KMS-11 (cell line): ENCODE measurements around the gene KMT2E.
A peak's percentile ranks its signal among the peaks of the same experiment; 100 is the strongest.

Experiments
- H2AFZ ChIP-seq: fragments of 200-600 bp; sonication (generic); 2 replicates; pipeline ENCODE4 v1.6.1; 2016; ENCODE audit warnings: antibody characterized with exemption, mixed run types, low read depth
- H3K27ac ChIP-seq: fragments of 200-600 bp; sonication (generic); 2 replicates; pipeline ENCODE4 v1.6.1; 2016; ENCODE audit warnings: mild to moderate bottlenecking, mixed run types
- H3K27me3 ChIP-seq: fragments of 200-600 bp; sonication (generic); 2 replicates; pipeline ENCODE4 v1.6.1; 2017; ENCODE audit warnings: mild to moderate bottlenecking, low read depth, mixed run types, moderate library complexity; ENCODE audit not compliant: insufficient read depth
- H3K36me3 ChIP-seq: fragments of 200-600 bp; sonication (generic); 2 replicates; pipeline ENCODE4 v1.6.1; 2017; ENCODE audit warnings: mild to moderate bottlenecking, mixed run types; ENCODE audit not compliant: insufficient read depth
- H3K4me1 ChIP-seq: fragments of 200-600 bp; sonication (generic); 2 replicates; pipeline ENCODE4 v1.6.1; 2016; ENCODE audit warnings: mild to moderate bottlenecking, low read depth, mixed run types; ENCODE audit not compliant: poor library complexity, severe bottlenecking
- H3K4me2 ChIP-seq: fragments of 200-600 bp; sonication (generic); 2 replicates; pipeline ENCODE4 v1.7.0; 2016; ENCODE audit warnings: mild to moderate bottlenecking, mixed run types
- H3K4me3 ChIP-seq: fragments of 200-600 bp; sonication (generic); IDR thresholded peaks from 2 replicates; pipeline ENCODE4 v1.6.1; 2017; ENCODE audit warnings: low read depth, low read length, mixed read lengths; ENCODE audit not compliant: insufficient read depth
- H3K79me2 ChIP-seq: fragments of 200-600 bp; sonication (generic); 2 replicates; pipeline ENCODE4 v1.6.1; 2016; ENCODE audit warnings: low read depth, mixed run types; ENCODE audit not compliant: insufficient read depth
- H3K9ac ChIP-seq: fragments of 200-600 bp; sonication (generic); 2 replicates; pipeline ENCODE4 v1.6.1; 2016; ENCODE audit warnings: mild to moderate bottlenecking, mixed run types
- H4K20me1 ChIP-seq: fragments of 200-600 bp; sonication (generic); 2 replicates; pipeline ENCODE4 v1.6.1; 2016; ENCODE audit warnings: mild to moderate bottlenecking, mixed run types; ENCODE audit not compliant: insufficient read depth
- CTCF ChIP-seq: fragments of 200-600 bp; sonication (generic); conservative IDR thresholded peaks from 2 replicates; pipeline ENCODE4 v1.6.1; 2017; ENCODE audit warnings: low read depth, mild to moderate bottlenecking, antibody characterized with exemption, low read length, moderate library complexity, mixed read lengths

KMT2E gene

DNA sequence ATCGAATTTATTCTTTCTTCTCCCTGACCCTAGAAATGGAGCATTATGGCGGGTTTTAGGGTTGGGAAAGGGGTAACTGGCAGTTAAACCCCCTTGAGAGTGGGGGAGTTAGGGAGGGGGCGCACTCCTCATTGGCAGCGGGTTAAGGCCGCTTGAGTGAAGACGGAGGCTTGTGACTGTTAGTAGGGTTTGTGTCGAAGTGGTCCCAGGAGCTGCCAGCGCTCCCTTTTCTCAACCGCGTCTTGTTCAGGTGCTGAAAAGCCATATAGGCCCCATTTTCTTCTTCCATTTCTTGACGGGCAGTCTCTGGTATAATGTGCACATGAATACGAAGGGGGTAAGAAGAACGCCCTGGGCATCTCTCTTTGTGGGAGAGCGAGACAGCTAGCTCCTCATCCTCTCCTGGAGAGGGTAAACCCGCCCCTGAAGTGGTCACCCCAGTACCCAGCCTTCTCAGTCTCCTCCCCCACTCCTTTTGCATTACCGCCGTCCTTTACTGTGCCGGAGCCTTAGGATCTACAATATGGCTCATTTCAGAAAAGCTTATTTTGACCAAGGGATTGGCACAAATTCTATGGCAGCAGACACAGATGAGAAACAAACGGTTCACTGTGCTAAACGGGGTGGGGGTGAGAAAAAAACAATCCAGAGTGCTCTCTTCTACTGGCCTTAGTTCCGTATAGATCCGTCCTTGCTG, 836 bp downstream of the KMT2E start:
- peaks cover 85% of the 10 kb centered on the region for H3K79me2 ChIP-seq
- H3K4me3 ChIP-seq, result peak overlapping the region; percentile 44
- H2AFZ ChIP-seq, result no peak overlapping the region
- H3K4me1 ChIP-seq, result peaks cover 46% of the 10 kb centered on the region
- peak overlapping the region; percentile 83 for H3K4me2 ChIP-seq
- H3K9ac ChIP-seq, result peak overlapping the region; percentile 99
- peaks cover 27% of the 10 kb centered on the region for H4K20me1 ChIP-seq
- no peaks in the 10 kb centered on the region for H3K27me3 ChIP-seq
- no peaks in the 10 kb centered on the region for H3K36me3 ChIP-seq
- peak overlapping the region; percentile 98 for H3K27ac ChIP-seq
- 0 out of 2 replicates have a peak, but pooled peaks have one; percentile 2 for TF ChIP-seq CTCF

DNA sequence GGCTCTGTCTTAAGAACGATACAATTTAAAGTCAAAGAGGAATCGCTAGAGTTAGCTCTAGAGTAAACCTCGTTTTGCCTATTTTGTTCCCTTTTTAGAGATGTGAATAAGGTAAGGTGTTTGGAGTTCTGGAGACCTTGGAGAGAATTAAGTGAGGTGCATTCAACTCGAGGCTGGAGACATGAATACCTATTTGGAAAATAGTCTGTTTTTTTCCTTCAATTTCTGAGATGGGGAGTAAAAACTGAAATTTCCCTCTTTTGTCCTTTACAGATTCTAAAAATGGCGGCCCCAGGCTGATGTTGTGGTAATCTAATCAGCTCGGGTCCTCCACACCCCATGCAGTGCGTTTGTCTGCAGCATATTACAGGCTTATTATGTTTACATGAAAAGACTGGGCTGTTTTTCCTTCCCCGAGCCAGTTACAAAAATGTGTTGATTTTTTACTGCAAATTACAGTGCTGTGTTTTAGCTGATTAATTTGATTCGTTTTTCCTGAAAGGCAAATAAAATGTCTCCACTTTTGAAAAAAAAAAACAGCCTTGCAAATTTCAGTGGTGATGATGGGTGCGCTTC, 1.5 kb downstream of the KMT2E start:
- Histone ChIP-seq H3K36me3 (no peaks in the 10 kb centered on the region), H4K20me1 (peaks cover 31% of the 10 kb centered on the region), H2AFZ (no peak overlapping the region), H3K79me2 (peaks cover 85% of the 10 kb centered on the region), H3K4me2 (peak overlapping the region; percentile 83), H3K4me1 (peaks cover 46% of the 10 kb centered on the region), H3K9ac (peak overlapping the region; percentile 99), H3K27ac (peak overlapping the region; percentile 98), H3K27me3 (no peaks in the 10 kb centered on the region), H3K4me3 (no peak overlapping the region)
- TF ChIP-seq CTCF, result no peak

GRCh38 chr7:105016068-105016708, 2.2 kb downstream of the KMT2E start:
- H3K4me1 ChIP-seq, result peaks cover 46% of the 10 kb centered on the region
- H3K4me2 ChIP-seq, result peak overlapping the region; percentile 83
- peaks cover 38% of the 10 kb centered on the region for H4K20me1 ChIP-seq
- H3K9ac ChIP-seq, result peak overlapping the region; percentile 99
- H3K4me3 ChIP-seq, result no peak overlapping the region
- peaks cover 85% of the 10 kb centered on the region for H3K79me2 ChIP-seq
- H2AFZ ChIP-seq, result no peak overlapping the region
- peak overlapping the region; percentile 98 for H3K27ac ChIP-seq
- no peaks in the 10 kb centered on the region for H3K36me3 ChIP-seq
- no peaks in the 10 kb centered on the region for H3K27me3 ChIP-seq
- no peak for TF ChIP-seq CTCF

GRCh38 chr7:105016709-105017656, 3.0 kb downstream of the KMT2E start:
- Histone ChIP-seq H3K9ac (peak overlapping the region; percentile 99), H3K4me3 (no peak overlapping the region), H3K79me2 (peaks cover 85% of the 10 kb centered on the region), H4K20me1 (peaks cover 46% of the 10 kb centered on the region), H3K36me3 (no peaks in the 10 kb centered on the region), H3K4me1 (peaks cover 50% of the 10 kb centered on the region), H3K27ac (peak overlapping the region; percentile 98), H3K27me3 (no peaks in the 10 kb centered on the region), H2AFZ (no peak overlapping the region), H3K4me2 (peak overlapping the region; percentile 83)
- no peak for TF ChIP-seq CTCF
